ENCODE results near the gene DDX51. TPM values are rescaled to one million over a fixed set of nuclear protein-coding genes. Genes with fewer than 3 reads are reported as not detected.

The DDX51 gene
- total and polyA plus RNA-seq, 2 of the 13 experiments (the other 11 are each of a cell fraction or from before 2014, with no cell fraction given): 10.1 TPM

- no peak overlapping the region for H3K27ac ChIP-seq (ENCODE audit: extremely low read length, insufficient read depth, low read length)
- intact Hi-C loops (cut with micrococcal nuclease; ENCODE audit: unreplicated experiment) (no loop called here), in situ Hi-C loops (cut with HindIII; ENCODE audit: extremely low pct_ligation_motif_present, low pct_unique_long_range_greater_than_20kb) (no loop called here)
- no peaks in the 10 kb centered on the region for H3K4me1 ChIP-seq (ENCODE audit: insufficient read depth, low read length)
- FAIRE-seq (no peak), DNase-seq (ENCODE audit: low spot score) (no peak), ATAC-seq (no peak)
- peaks cover 10 to 51% of the 10 kb centered on the region in 2 experiments; a peak in 4 of 5 replicates for H3K27me3 ChIP-seq (ENCODE audit: control insufficient read depth in 1 of 2, insufficient read depth in 2 of 2, low read length in 2 of 2)
- H3K4me3 ChIP-seq (replicated peaks in 1 of 3; ENCODE audit: insufficient read depth in 1 of 3, low read depth in 2 of 3, low read length in 3 of 3): no peak overlapping the region
- no peak overlapping the region for H2AFZ ChIP-seq (ENCODE audit: low read length)
- CTCF ChIA-PET (ENCODE audit: low intra/inter-chr PET ratio, low total read pairs): no interaction called here
- BruUV-seq (replicated peaks): no TSS peak
- 0 out of 2 replicates have a peak, but pooled peaks cover 5% of the 10 kb centered on the region for H4K20me1 ChIP-seq (ENCODE audit: insufficient read depth, low read length)
- no peaks in the 10 kb centered on the region for H3K36me3 ChIP-seq (replicated peaks in 1 of 2; ENCODE audit: control insufficient read depth in 1 of 2, insufficient read depth in 2 of 2, low read length in 2 of 2)
- no peak overlapping the region for H3K4me2 ChIP-seq (ENCODE audit: low read depth, low read length)
- POLR2A ChIA-PET: no interaction called here
- H3K9ac ChIP-seq (ENCODE audit: insufficient read depth, low read depth, low read length): no peak overlapping the region
- WGBS (ENCODE audit: low lambda C conversion rate): 35% methylated on average over 9 of the region's 10 CpGs
- H3K9me3 ChIP-seq (ENCODE audit: low read length): no peaks in the 10 kb centered on the region
- H3K79me2 ChIP-seq (ENCODE audit: insufficient read depth, low read length): no peaks in the 10 kb centered on the region
- TF ChIP-seq TAF1 (CRISPR knock-in tag; IDR thresholded peaks at IDR 0.05) (no peak), BCL3 (CRISPR knock-in tag; IDR thresholded peaks at IDR 0.05) (no peak), ZNF484 (CRISPR knock-in tag; IDR thresholded peaks at IDR 0.05; ENCODE audit: borderline replicate concordance, low read depth) (no peak), ZFP91 (CRISPR knock-in tag; IDR thresholded peaks at IDR 0.05; ENCODE audit: borderline replicate concordance) (no peak)
- TF ChIP-seq, protein P1, sequence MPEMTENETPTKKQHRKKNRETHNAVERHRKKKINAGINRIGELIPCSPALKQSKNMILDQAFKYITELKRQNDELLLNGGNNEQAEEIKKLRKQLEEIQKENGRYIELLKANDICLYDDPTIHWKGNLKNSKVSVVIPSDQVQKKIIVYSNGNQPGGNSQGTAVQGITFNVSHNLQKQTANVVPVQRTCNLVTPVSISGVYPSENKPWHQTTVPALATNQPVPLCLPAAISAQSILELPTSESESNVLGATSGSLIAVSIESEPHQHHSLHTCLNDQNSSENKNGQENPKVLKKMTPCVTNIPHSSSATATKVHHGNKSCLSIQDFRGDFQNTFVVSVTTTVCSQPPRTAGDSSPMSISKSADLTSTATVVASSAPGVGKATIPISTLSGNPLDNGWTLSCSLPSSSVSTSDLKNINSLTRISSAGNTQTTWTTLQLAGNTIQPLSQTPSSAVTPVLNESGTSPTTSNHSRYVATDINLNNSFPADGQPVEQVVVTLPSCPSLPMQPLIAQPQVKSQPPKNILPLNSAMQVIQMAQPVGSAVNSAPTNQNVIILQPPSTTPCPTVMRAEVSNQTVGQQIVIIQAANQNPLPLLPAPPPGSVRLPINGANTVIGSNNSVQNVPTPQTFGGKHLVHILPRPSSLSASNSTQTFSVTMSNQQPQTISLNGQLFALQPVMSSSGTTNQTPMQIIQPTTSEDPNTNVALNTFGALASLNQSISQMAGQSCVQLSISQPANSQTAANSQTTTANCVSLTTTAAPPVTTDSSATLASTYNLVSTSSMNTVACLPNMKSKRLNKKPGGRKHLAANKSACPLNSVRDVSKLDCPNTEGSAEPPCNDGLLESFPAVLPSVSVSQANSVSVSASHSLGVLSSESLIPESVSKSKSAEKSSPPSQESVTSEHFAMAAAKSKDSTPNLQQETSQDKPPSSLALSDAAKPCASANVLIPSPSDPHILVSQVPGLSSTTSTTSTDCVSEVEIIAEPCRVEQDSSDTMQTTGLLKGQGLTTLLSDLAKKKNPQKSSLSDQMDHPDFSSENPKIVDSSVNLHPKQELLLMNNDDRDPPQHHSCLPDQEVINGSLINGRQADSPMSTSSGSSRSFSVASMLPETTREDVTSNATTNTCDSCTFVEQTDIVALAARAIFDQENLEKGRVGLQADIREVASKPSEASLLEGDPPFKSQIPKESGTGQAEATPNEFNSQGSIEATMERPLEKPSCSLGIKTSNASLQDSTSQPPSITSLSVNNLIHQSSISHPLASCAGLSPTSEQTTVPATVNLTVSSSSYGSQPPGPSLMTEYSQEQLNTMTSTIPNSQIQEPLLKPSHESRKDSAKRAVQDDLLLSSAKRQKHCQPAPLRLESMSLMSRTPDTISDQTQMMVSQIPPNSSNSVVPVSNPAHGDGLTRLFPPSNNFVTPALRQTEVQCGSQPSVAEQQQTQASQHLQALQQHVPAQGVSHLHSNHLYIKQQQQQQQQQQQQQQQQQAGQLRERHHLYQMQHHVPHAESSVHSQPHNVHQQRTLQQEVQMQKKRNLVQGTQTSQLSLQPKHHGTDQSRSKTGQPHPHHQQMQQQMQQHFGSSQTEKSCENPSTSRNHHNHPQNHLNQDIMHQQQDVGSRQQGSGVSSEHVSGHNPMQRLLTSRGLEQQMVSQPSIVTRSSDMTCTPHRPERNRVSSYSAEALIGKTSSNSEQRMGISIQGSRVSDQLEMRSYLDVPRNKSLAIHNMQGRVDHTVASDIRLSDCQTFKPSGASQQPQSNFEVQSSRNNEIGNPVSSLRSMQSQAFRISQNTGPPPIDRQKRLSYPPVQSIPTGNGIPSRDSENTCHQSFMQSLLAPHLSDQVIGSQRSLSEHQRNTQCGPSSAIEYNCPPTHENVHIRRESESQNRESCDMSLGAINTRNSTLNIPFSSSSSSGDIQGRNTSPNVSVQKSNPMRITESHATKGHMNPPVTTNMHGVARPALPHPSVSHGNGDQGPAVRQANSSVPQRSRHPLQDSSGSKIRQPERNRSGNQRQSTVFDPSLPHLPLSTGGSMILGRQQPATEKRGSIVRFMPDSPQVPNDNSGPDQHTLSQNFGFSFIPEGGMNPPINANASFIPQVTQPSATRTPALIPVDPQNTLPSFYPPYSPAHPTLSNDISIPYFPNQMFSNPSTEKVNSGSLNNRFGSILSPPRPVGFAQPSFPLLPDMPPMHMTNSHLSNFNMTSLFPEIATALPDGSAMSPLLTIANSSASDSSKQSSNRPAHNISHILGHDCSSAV (CRISPR knock-in tag; IDR thresholded peaks at IDR 0.05; ENCODE audit: borderline replicate concordance): no peak
- TF ChIP-seq, protein P2, sequence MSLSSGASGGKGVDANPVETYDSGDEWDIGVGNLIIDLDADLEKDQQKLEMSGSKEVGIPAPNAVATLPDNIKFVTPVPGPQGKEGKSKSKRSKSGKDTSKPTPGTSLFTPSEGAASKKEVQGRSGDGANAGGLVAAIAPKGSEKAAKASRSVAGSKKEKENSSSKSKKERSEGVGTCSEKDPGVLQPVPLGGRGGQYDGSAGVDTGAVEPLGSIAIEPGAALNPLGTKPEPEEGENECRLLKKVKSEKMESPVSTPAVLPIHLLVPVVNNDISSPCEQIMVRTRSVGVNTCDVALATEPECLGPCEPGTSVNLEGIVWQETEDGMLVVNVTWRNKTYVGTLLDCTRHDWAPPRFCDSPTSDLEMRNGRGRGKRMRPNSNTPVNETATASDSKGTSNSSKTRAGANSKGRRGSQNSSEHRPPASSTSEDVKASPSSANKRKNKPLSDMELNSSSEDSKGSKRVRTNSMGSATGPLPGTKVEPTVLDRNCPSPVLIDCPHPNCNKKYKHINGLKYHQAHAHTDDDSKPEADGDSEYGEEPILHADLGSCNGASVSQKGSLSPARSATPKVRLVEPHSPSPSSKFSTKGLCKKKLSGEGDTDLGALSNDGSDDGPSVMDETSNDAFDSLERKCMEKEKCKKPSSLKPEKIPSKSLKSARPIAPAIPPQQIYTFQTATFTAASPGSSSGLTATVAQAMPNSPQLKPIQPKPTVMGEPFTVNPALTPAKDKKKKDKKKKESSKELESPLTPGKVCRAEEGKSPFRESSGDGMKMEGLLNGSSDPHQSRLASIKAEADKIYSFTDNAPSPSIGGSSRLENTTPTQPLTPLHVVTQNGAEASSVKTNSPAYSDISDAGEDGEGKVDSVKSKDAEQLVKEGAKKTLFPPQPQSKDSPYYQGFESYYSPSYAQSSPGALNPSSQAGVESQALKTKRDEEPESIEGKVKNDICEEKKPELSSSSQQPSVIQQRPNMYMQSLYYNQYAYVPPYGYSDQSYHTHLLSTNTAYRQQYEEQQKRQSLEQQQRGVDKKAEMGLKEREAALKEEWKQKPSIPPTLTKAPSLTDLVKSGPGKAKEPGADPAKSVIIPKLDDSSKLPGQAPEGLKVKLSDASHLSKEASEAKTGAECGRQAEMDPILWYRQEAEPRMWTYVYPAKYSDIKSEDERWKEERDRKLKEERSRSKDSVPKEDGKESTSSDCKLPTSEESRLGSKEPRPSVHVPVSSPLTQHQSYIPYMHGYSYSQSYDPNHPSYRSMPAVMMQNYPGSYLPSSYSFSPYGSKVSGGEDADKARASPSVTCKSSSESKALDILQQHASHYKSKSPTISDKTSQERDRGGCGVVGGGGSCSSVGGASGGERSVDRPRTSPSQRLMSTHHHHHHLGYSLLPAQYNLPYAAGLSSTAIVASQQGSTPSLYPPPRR (CRISPR knock-in tag; IDR thresholded peaks at IDR 0.05; ENCODE audit: borderline replicate concordance): no peak
Observed at GRCh38 chr12:132166801-132167591, 22.9 kb upstream of the DDX51 start.
